ENCODE results near the gene DDX31.

DDX31 gene

GRCh38 chr9:132546148-132547051 lies 123.4 kb downstream of the DDX31 start:
- DNase-seq (ENCODE audit: low read depth), result no peak

GRCh38 chr9:132545578-132545977 lies 124.2 kb downstream of the DDX31 start:
- no peak for DNase-seq (ENCODE audit: low read depth)

GRCh38 chr9:132543960-132544359 lies 125.8 kb downstream of the DDX31 start:
- no peak for DNase-seq (ENCODE audit: low read depth)

- no peak for DNase-seq (ENCODE audit: low read depth)
These were observed 126.5 kb downstream of the DDX31 start for GRCh38 chr9:132543251-132543650.
